ENCODE data around the gene PPP2R2C.

PPP2R2C gene

DNA sequence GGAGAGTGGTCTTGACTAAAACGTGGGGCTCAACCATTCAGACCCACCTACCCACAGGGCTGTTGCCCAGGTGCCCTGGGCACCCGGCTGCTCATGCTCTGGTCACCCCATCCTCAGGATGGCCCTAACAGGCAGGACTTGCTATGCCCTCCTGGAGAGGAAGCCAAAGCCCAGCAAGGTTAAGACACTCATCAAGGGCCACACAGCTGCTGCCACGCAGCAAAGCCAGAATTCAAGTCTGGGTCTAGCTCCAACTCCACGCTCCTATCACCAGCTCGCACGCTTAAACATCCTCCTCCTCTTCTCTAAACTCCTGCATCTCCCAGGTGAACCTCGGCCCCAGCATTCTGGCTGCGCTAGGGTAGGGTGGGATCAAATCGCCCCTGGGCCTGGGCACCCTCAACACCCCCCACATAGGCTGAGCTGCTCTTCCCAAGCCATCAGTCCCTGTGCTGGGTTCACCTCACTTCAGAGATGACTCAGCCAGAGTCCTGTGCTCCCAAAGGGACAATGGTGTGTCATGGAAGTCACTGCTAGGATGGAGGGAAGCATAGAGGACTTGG, 54.1 kb downstream of the PPP2R2C start:
- DNase-seq (ENCODE audit: low spot score): no peak
- Histone ChIP-seq H3K27ac (replicated peaks; ENCODE audit: low read length) (no peak overlapping the region), H3K18ac (ENCODE audit: low read length) (peak overlapping the region; percentile 23), H3K79me1 (ENCODE audit: low read depth, low read length) (no peaks in the 10 kb centered on the region), H3K36me3 (replicated peaks in 1 of 2; ENCODE audit: control insufficient read depth in 2 of 2, insufficient read depth in 2 of 2, low read length in 2 of 2) (no peaks in the 10 kb centered on the region), H3K4me3 (ENCODE audit: low read length in 2 of 2) (no peak overlapping the region), H3K23ac (ENCODE audit: low read depth, low read length, poor library complexity) (no peak overlapping the region), H3K14ac (ENCODE audit: low read length) (no peak overlapping the region), H3K4me2 (ENCODE audit: insufficient read depth, low read length, poor library complexity, severe bottlenecking) (no peak overlapping the region), H4K91ac (ENCODE audit: low read depth, low read length, poor library complexity) (no peak overlapping the region), H2AK5ac (ENCODE audit: low read depth, low read length) (no peak overlapping the region), H3K9ac (ENCODE audit: low read depth, low read length, poor library complexity) (no peak overlapping the region), H3K4me1 (ENCODE audit: control insufficient read depth in 2 of 2, insufficient read depth in 1 of 2, low read depth in 1 of 2, low read length in 2 of 2) (peaks cover 6 to 9% of the 10 kb centered on the region in 2 donors), H2BK15ac (ENCODE audit: low read length) (no peak overlapping the region), H3K4ac (ENCODE audit: low read length) (no peak overlapping the region), H2BK5ac (ENCODE audit: low read length) (peak overlapping the region; percentile 8), H2AFZ (ENCODE audit: low read length) (no peak overlapping the region), H3K27me3 (ENCODE audit: control insufficient read depth in 3 of 3, insufficient read depth in 3 of 3, low read depth in 1 of 3, low read length in 3 of 3) (peaks cover 0 to 9% (median 0%) of the 10 kb centered on the region in 3 experiments), H2BK120ac (ENCODE audit: low read depth, low read length) (no peak overlapping the region), H4K8ac (ENCODE audit: low read depth, low read length) (no peak overlapping the region), H2BK12ac (ENCODE audit: low read length) (no peak overlapping the region), H3K9me3 (replicated peaks in 1 of 2; ENCODE audit: control insufficient read depth in 2 of 2, insufficient read depth in 1 of 2, low read depth in 1 of 2, low read length in 2 of 2) (no peaks in the 10 kb centered on the region)
- no CpG with 5 or more reads among the region's 9 CpGs for WGBS, 2 donors (ENCODE audit: extremely low coverage in 2 of 2, insufficient read length in 2 of 2, insufficient replicate concordance in 1 of 2)

DNA sequence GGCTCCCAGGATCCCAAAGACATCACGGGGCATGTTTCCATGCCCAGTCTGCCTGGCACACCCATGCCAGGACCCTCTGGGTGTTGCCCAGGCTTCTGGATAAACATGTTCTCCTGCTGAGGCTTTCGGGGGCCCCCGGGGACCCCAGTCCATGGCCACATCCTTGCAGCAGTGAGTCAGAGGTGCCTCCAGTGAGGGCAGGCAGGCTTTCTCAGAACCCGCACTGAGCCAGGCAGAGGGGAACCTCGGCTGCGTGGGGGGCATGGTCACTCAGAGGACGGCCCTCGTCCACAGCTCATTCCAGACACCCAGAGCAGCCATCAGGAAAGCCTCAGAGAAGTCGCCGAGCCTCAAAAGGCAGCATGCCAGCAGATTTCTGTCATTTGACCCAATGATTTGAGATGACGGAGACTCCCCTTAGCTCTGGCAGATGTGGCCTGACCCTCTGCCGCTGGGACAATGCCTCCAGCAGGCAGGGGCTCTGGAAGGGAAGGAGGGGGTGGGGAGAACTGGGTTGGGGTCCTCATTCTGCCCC, 54.8 kb downstream of the PPP2R2C start:
- Histone ChIP-seq H3K4ac (ENCODE audit: low read length) (no peak overlapping the region), H4K8ac (ENCODE audit: low read depth, low read length) (no peak overlapping the region), H3K79me1 (ENCODE audit: low read depth, low read length) (no peaks in the 10 kb centered on the region), H3K18ac (ENCODE audit: low read length) (peak overlapping the region; percentile 67), H3K14ac (ENCODE audit: low read length) (no peak overlapping the region), H3K9ac (ENCODE audit: low read depth, low read length, poor library complexity) (no peak overlapping the region), H3K9me3 (replicated peaks in 1 of 2; ENCODE audit: control insufficient read depth in 2 of 2, insufficient read depth in 1 of 2, low read depth in 1 of 2, low read length in 2 of 2) (peaks cover 0 to 5% of the 10 kb centered on the region in 2 donors), H3K4me2 (ENCODE audit: insufficient read depth, low read length, poor library complexity, severe bottlenecking) (no peak overlapping the region), H3K27ac (replicated peaks; ENCODE audit: low read length) (no peak overlapping the region), H3K23ac (ENCODE audit: low read depth, low read length, poor library complexity) (no peak overlapping the region), H2BK12ac (ENCODE audit: low read length) (no peak overlapping the region), H2AFZ (ENCODE audit: low read length) (no peak overlapping the region), H3K36me3 (replicated peaks in 1 of 2; ENCODE audit: control insufficient read depth in 2 of 2, insufficient read depth in 2 of 2, low read length in 2 of 2) (peaks cover 0 to 3% of the 10 kb centered on the region in 2 donors), H2BK15ac (ENCODE audit: low read length) (no peak overlapping the region), H3K27me3 (ENCODE audit: control insufficient read depth in 3 of 3, insufficient read depth in 3 of 3, low read depth in 1 of 3, low read length in 3 of 3) (peaks cover 0 to 9% (median 0%) of the 10 kb centered on the region in 3 experiments), H3K4me1 (ENCODE audit: control insufficient read depth in 2 of 2, insufficient read depth in 1 of 2, low read depth in 1 of 2, low read length in 2 of 2) (peaks cover 9% of the 10 kb centered on the region in 2 donors), H2BK5ac (ENCODE audit: low read length) (peak overlapping the region; percentile 8), H2AK5ac (ENCODE audit: low read depth, low read length) (peak overlapping the region; percentile 48), H3K4me3 (ENCODE audit: low read length in 2 of 2) (no peak overlapping the region), H2BK120ac (ENCODE audit: low read depth, low read length) (no peak overlapping the region), H4K91ac (ENCODE audit: low read depth, low read length, poor library complexity) (no peak overlapping the region)
- WGBS, 2 donors (ENCODE audit: extremely low coverage in 2 of 2, insufficient read length in 2 of 2, insufficient replicate concordance in 1 of 2): no CpG with 5 or more reads among the region's 12 CpGs
- DNase-seq (ENCODE audit: low spot score): no peak

DNA sequence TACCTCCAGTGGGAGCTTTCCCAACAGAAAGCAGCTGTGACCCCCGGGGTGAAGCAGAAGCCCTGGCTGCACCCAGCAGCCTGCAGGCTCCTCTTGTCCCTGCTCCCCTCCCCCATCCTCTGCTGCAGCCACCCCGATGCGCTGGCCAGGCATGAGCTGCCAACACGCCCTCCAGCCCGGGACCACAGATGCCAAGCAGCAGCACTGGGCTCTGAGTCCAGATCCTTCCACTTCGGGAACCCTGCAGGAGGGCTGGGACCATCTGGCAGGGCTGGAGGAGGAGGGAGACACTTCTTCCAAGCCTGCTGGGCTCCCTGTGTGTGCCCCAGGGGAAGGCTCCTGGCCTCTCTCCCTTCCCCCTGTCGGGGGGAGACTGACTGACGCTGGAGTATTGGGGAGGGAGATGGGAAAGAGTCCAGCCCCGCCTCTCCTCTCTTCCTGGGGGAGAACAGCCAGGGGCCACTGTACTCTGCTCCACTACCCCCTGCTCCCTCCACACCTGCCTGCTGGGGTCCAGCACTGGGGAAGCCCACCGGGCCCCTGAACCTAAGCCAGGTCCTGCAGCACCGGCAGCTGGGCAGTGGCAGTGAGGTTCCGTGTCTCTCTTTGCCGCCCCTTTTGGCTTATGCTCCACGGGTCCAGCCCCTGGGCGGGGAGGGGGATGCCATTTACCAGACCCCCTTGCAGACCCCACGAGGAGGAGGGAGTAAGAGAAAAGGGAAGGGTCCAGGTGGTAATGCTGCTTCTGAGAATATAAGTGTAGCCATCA, 55.7 kb downstream of the PPP2R2C start:
- H3K4me2 ChIP-seq (ENCODE audit: insufficient read depth, low read length, poor library complexity, severe bottlenecking): no peak overlapping the region
- H3K79me1 ChIP-seq (ENCODE audit: low read depth, low read length): no peaks in the 10 kb centered on the region
- H2BK12ac ChIP-seq (ENCODE audit: low read length): no peak overlapping the region
- DNase-seq (ENCODE audit: low spot score): no peak
- H3K4ac ChIP-seq (ENCODE audit: low read length): peak overlapping the region; percentile 59
- peak overlapping the region; percentile 88 for H2AK5ac ChIP-seq (ENCODE audit: low read depth, low read length)
- no peak overlapping the region for H2BK120ac ChIP-seq (ENCODE audit: low read depth, low read length)
- H3K23ac ChIP-seq (ENCODE audit: low read depth, low read length, poor library complexity): peak overlapping the region; percentile 69
- WGBS, 2 donors (ENCODE audit: extremely low coverage in 2 of 2, insufficient read length in 2 of 2, insufficient replicate concordance in 1 of 2): no CpG with 5 or more reads among the region's 16 CpGs
- H3K4me3 ChIP-seq (ENCODE audit: low read length in 2 of 2): peak overlapping the region in 1 of 2 donors; percentile 24
- peak overlapping the region; percentile 77 for H2BK5ac ChIP-seq (ENCODE audit: low read length)
- H3K4me1 ChIP-seq (ENCODE audit: control insufficient read depth in 2 of 2, insufficient read depth in 1 of 2, low read depth in 1 of 2, low read length in 2 of 2): peaks cover 9% of the 10 kb centered on the region in 2 donors
- H2AFZ ChIP-seq (ENCODE audit: low read length): no peak overlapping the region
- no peak overlapping the region for H4K91ac ChIP-seq (ENCODE audit: low read depth, low read length, poor library complexity)
- peaks cover 0 to 3% of the 10 kb centered on the region in 2 donors for H3K36me3 ChIP-seq (replicated peaks in 1 of 2; ENCODE audit: control insufficient read depth in 2 of 2, insufficient read depth in 2 of 2, low read length in 2 of 2)
- peak overlapping the region; percentile 7 for H2BK15ac ChIP-seq (ENCODE audit: low read length)
- H3K14ac ChIP-seq (ENCODE audit: low read length): no peak overlapping the region
- H3K27me3 ChIP-seq (ENCODE audit: control insufficient read depth in 3 of 3, insufficient read depth in 3 of 3, low read depth in 1 of 3, low read length in 3 of 3): peaks cover 0 to 9% (median 0%) of the 10 kb centered on the region in 3 experiments
- H4K8ac ChIP-seq (ENCODE audit: low read depth, low read length): no peak overlapping the region
- H3K18ac ChIP-seq (ENCODE audit: low read length): peak overlapping the region; percentile 67
- H3K9me3 ChIP-seq (replicated peaks in 1 of 2; ENCODE audit: control insufficient read depth in 2 of 2, insufficient read depth in 1 of 2, low read depth in 1 of 2, low read length in 2 of 2): peaks cover 0 to 5% of the 10 kb centered on the region in 2 donors
- H3K9ac ChIP-seq (ENCODE audit: low read depth, low read length, poor library complexity): peak overlapping the region; percentile 57
- no peak overlapping the region for H3K27ac ChIP-seq (replicated peaks; ENCODE audit: low read length)

Measured in neuronal stem cell (in vitro differentiated cells).